A549 (cell line): ENCODE measurements around the gene ENAH. TPM values are rescaled to one million over a fixed set of nuclear protein-coding genes. Genes with fewer than 3 reads are reported as not detected.

ENCODE experiments used
- ATAC-seq, 2 experiments: fragments of 200-7000 bp in 1 of 2; fragments of >200 bp in 1 of 2; cut with Nextera tagmentation in 1 of 2; cut with Tn5 transposase in 1 of 2; 3 replicates each; pipeline versions ENCODE4 v1.8.0 to v1.9.1; 2018 to 2020; ENCODE audit warnings: mild to moderate bottlenecking in 1 of 2, moderate library complexity in 1 of 2
- CTCF ChIA-PET: fragments of 300-600 bp; sonication (Branson Sonifier 250); formaldehyde crosslinking; extraction: SDS; loops from one replicate; lab custom pipeline; 2021; ENCODE audit warnings: antibody characterized with exemption, inconsistent platforms; lab: Yijun Ruan, JAX
- POLR2A ChIA-PET: fragments of 350-600 bp; formaldehyde crosslinking; extraction: SDS; loops from one replicate; lab custom pipeline; 2021; ENCODE audit warnings: antibody characterized with exemption, inconsistent platforms; lab: Yijun Ruan, JAX
- DNase-seq, 2 experiments: peaks; one replicate each; pipeline versions ENCODE4 v3.0.0 to v3.0.0-alpha.2; 2011 to 2016; ENCODE audit warnings: low read depth in 1 of 2, low spot score in 1 of 2
- FAIRE-seq: peaks from 2 replicates; lab custom pipeline; 2011; peaks lifted over from hg19 to GRCh38; lab: Jason Lieb, UNC
- H3K27ac ChIP-seq, 2 experiments: fragments of >200 bp; sonication (Bioruptor Twin); formaldehyde crosslinking; 3 replicates each; pipeline ENCODE4 v1.5.1; 2016 to 2017
- H3K4me1 ChIP-seq: fragments of >200 bp; sonication (Bioruptor Twin); formaldehyde crosslinking; 3 replicates; pipeline ENCODE4 v1.6.1; 2016
- H3K4me2 ChIP-seq: fragments of >200 bp; sonication (Bioruptor Twin); formaldehyde crosslinking; 3 replicates; pipeline ENCODE4 v1.6.1; 2016
- H3K4me3 ChIP-seq: fragments of >200 bp; sonication (Bioruptor Twin); formaldehyde crosslinking; 3 replicates; pipeline ENCODE4 v1.5.1; 2016
- H3K9me3 ChIP-seq: fragments of >200 bp; sonication (Bioruptor Twin); formaldehyde crosslinking; 3 replicates; pipeline ENCODE4 v1.6.1; 2016
- ATOH8 ChIP-seq: fragments of 250-450 bp; sonication (Bioruptor Pico); IDR thresholded peaks from 2 replicates; pipeline ENCODE4 v1.5.0; 2020; ENCODE audit warnings: low read depth, mild to moderate bottlenecking, moderate library complexity
- EP300 ChIP-seq, 2 experiments: fragments of >200 bp; sonication (Bioruptor Twin); formaldehyde crosslinking; IDR thresholded peaks; 2 replicates in 1 of 2; 3 replicates in 1 of 2; pipeline ENCODE4 v1.6.1; 2016 to 2017
- ESRRA ChIP-seq: fragments of 150-350 bp; IDR thresholded peaks from 2 replicates; pipeline ENCODE4 v1.6.1; 2014; ENCODE audit warnings: mild to moderate bottlenecking, low read length, borderline replicate concordance
- HMGXB4 ChIP-seq: fragments of 250-450 bp; sonication (Bioruptor Pico); IDR thresholded peaks from 2 replicates; pipeline ENCODE4 v1.5.0; 2021; ENCODE audit warnings: mild to moderate bottlenecking, moderate library complexity, borderline replicate concordance
- HOXB5 ChIP-seq: fragments of 250-450 bp; sonication (Bioruptor Pico); IDR thresholded peaks from 2 replicates; pipeline ENCODE4 v1.5.0; 2020; ENCODE audit warnings: mild to moderate bottlenecking, moderate library complexity
- JUN ChIP-seq, 2 experiments: fragments of >200 bp; sonication (Bioruptor Twin); formaldehyde crosslinking; IDR thresholded peaks; 2 replicates in 1 of 2; 3 replicates in 1 of 2; pipeline ENCODE4 v1.6.1; 2016 to 2017
- MAFK ChIP-seq: fragments of 450-650 bp; IDR thresholded peaks from 2 replicates; pipeline ENCODE4 v1.6.1; 2014; ENCODE audit not compliant: partially characterized antibody
- MAZ ChIP-seq: fragments of 150-350 bp; IDR thresholded peaks from 2 replicates; pipeline ENCODE4 v1.6.1; 2014; ENCODE audit warnings: antibody characterized with exemption, low read depth, low read length, borderline replicate concordance
- NFE2L2 ChIP-seq: fragments of 150-350 bp; conservative IDR thresholded peaks from 2 replicates; pipeline ENCODE4 v1.6.1; 2014; ENCODE audit warnings: low read length
- NPAS2 ChIP-seq: fragments of 250-450 bp; sonication (Bioruptor Pico); IDR thresholded peaks from 2 replicates; pipeline ENCODE4 v1.8.0; 2022; ENCODE audit warnings: mild to moderate bottlenecking, moderate library complexity, borderline replicate concordance
- RCOR1 ChIP-seq: fragments of 150-350 bp; IDR thresholded peaks from 2 replicates; pipeline ENCODE4 v1.6.1; 2014; ENCODE audit warnings: antibody characterized with exemption, low read length, low read depth
- SMC3 ChIP-seq: fragments of >200 bp; sonication (Bioruptor Twin); formaldehyde crosslinking; IDR thresholded peaks from 3 replicates; pipeline ENCODE4 v1.6.1; 2018; ENCODE audit warnings: inconsistent platforms
- TP53 ChIP-seq: fragments of 250-450 bp; sonication (Bioruptor Pico); IDR thresholded peaks from 2 replicates; pipeline ENCODE4 v1.5.0; 2021; ENCODE audit warnings: mild to moderate bottlenecking, moderate library complexity
- ZNF302 ChIP-seq: fragments of 250-450 bp; sonication (Bioruptor Pico); IDR thresholded peaks from 2 replicates; pipeline ENCODE4 v1.9.0; 2021; ENCODE audit warnings: inconsistent platforms, mild to moderate bottlenecking, moderate library complexity
- ZSCAN20 ChIP-seq: fragments of 250-450 bp; sonication (Bioruptor Pico); IDR thresholded peaks from 2 replicates; pipeline ENCODE4 v1.8.0; 2022; ENCODE audit warnings: mild to moderate bottlenecking, moderate library complexity
- WGBS: methylation state at CpG from one replicate; pipeline ENCODE4 v1.1.6; 2017; ENCODE audit errors: missing lambda C conversion rate; 5-methylcytosine and 5-hydroxymethylcytosine counted together
- polyA plus RNA-seq, 4 experiments: library from polyadenylated mRNA; depleted of rRNA in 3 of 4; stranded (reverse); fragments of >200 nt; fragmentation: RNase III in 1 of 4; extraction: RNeasy Plus Mini Kit Qiagen cat#74134 plus additional on column Dnase treatment in 1 of 4; gene quantifications; 2 replicates in 3 of 4; 3 replicates in 1 of 4; pipeline ENCODE4 v1.2.3, GENCODE V29; 2011 to 2017
- TF ChIP-seq, protein P1 (sequence below): IDR thresholded peaks from 2 replicates; pipeline ENCODE4 v1.6.1; 2012; ENCODE audit warnings: low read depth, borderline replicate concordance
- TF ChIP-seq, protein P2 (sequence below): fragments of 200-600 bp; sonication (generic); IDR thresholded peaks from 2 replicates; pipeline ENCODE4 v1.6.1; 2016; ENCODE audit warnings: antibody characterized with exemption, mild to moderate bottlenecking, moderate library complexity

ENAH gene
- polyA plus RNA-seq, 2 of the 4 experiments (the other 2 are of a cell fraction): 142 to 155 TPM

GRCh38 chr1:225469051-225469450 is 183.9 kb downstream of the ENAH start (continued):
- TF ChIP-seq, protein P1, sequence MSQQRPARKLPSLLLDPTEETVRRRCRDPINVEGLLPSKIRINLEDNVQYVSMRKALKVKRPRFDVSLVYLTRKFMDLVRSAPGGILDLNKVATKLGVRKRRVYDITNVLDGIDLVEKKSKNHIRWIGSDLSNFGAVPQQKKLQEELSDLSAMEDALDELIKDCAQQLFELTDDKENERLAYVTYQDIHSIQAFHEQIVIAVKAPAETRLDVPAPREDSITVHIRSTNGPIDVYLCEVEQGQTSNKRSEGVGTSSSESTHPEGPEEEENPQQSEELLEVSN: no peak
- TF ChIP-seq ATOH8 (CRISPR knock-in tag): no peak

- CTCF ChIA-PET: interaction anchor here (0.9 to 24.4 kb wide), 8 partner anchors 9 to 519 kb away, joined by 3 to 429 read pairs (median 6); partner anchors contain the start of gene SRP9
- POLR2A ChIA-PET: interaction anchor here (1.2 kb wide), 1 partner anchor 309 kb away, joined by 3 read pairs; no protein-coding TSS in a partner anchor
- H3K4me1 ChIP-seq: peaks cover 5% of the 10 kb centered on the region; the same call in 2 of the 3 replicates
- H3K27ac ChIP-seq: no peak overlapping the region
- FAIRE-seq (no peak), ATAC-seq (no peak), DNase-seq (no peak)
- 68% methylated on average over 10 of the region's 10 CpGs for WGBS
- no peak overlapping the region for H3K4me3 ChIP-seq
- TF ChIP-seq MAFK (no peak), ZSCAN20 (no peak), HOXB5 (CRISPR knock-in tag) (no peak), MAZ (no peak), NPAS2 (no peak), ZNF302 (CRISPR knock-in tag) (no peak), TP53 (CRISPR knock-in tag) (no peak), EP300 (IDR thresholded peaks at IDR 0.05) (no peak), JUN (IDR thresholded peaks at IDR 0.05) (no peak), NFE2L2 (no peak), SMC3 (no peak), ESRRA (no peak), HMGXB4 (CRISPR knock-in tag) (no peak), RCOR1 (no peak)
- TF ChIP-seq, protein P2, sequence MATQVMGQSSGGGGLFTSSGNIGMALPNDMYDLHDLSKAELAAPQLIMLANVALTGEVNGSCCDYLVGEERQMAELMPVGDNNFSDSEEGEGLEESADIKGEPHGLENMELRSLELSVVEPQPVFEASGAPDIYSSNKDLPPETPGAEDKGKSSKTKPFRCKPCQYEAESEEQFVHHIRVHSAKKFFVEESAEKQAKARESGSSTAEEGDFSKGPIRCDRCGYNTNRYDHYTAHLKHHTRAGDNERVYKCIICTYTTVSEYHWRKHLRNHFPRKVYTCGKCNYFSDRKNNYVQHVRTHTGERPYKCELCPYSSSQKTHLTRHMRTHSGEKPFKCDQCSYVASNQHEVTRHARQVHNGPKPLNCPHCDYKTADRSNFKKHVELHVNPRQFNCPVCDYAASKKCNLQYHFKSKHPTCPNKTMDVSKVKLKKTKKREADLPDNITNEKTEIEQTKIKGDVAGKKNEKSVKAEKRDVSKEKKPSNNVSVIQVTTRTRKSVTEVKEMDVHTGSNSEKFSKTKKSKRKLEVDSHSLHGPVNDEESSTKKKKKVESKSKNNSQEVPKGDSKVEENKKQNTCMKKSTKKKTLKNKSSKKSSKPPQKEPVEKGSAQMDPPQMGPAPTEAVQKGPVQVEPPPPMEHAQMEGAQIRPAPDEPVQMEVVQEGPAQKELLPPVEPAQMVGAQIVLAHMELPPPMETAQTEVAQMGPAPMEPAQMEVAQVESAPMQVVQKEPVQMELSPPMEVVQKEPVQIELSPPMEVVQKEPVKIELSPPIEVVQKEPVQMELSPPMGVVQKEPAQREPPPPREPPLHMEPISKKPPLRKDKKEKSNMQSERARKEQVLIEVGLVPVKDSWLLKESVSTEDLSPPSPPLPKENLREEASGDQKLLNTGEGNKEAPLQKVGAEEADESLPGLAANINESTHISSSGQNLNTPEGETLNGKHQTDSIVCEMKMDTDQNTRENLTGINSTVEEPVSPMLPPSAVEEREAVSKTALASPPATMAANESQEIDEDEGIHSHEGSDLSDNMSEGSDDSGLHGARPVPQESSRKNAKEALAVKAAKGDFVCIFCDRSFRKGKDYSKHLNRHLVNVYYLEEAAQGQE: no peak
- TF ChIP-seq, protein P1: no peak
- no peaks in the 10 kb centered on the region for H3K9me3 ChIP-seq
- H3K4me2 ChIP-seq: no peak overlapping the region
Measured at GRCh38 chr1:225468270-225469020, 184.5 kb downstream of the ENAH start.
